SU-DHL-6 (cell line): Measurements from ENCODE around the gene SMAD5.

Experiments
- CTCF ChIP-seq: fragments of 200-600 bp; sonication (generic); IDR thresholded peaks from one replicate; pipeline ENCODE4 v1.5.1; 2017; ENCODE audit warnings: antibody characterized with exemption, mild to moderate bottlenecking, low read length, moderate library complexity; ENCODE audit not compliant: insufficient read depth, poor library complexity, severe bottlenecking
- EZH2phosphoT487 ChIP-seq: fragments of 200-600 bp; sonication (generic), shearing (Covaris generic); conservative IDR thresholded peaks from 2 replicates; pipeline ENCODE4 v1.6.1; 2018; ENCODE audit warnings: mild to moderate bottlenecking, antibody characterized with exemption, low read length, moderate library complexity, mixed read lengths

- TF ChIP-seq CTCF (no peak), EZH2phosphoT487 (no peak)
These were observed 36.6 kb downstream of the SMAD5 start for GRCh38 chr5:136169218-136169617.
